Large intestine (tissue), 3 donors: ENCODE measurements around the gene AGFG1. TPM values are rescaled to one million over a fixed set of nuclear protein-coding genes. Genes with fewer than 3 reads are reported as not detected.

Source experiments
- DNase-seq, 2 donors: peaks; one replicate each; pipeline versions ENCODE4 v3.0.0 to v3.0.0-alpha.2; 2013
- H3K27ac ChIP-seq: one replicate; pipeline ENCODE4 v1.5.1; 2013; ENCODE audit warnings: low read length
- H3K27me3 ChIP-seq: 2 replicates; pipeline ENCODE4 v1.6.1; 2013; ENCODE audit warnings: low read length; ENCODE audit not compliant: control insufficient read depth, insufficient read depth
- H3K36me3 ChIP-seq: 2 replicates; pipeline ENCODE4 v1.6.1; 2013; ENCODE audit warnings: low read length; ENCODE audit not compliant: control insufficient read depth, insufficient read depth
- H3K4me1 ChIP-seq: one replicate; pipeline ENCODE4 v1.6.1; 2013; ENCODE audit warnings: low read length; ENCODE audit not compliant: control insufficient read depth, insufficient read depth
- H3K4me3 ChIP-seq: one replicate; pipeline ENCODE4 v1.5.1; 2013; ENCODE audit warnings: low read length
- H3K9me3 ChIP-seq: one replicate; pipeline ENCODE4 v1.6.1; 2013; ENCODE audit warnings: mild to moderate bottlenecking, low read depth, low read length, moderate library complexity; ENCODE audit not compliant: control insufficient read depth
- WGBS: methylation state at CpG from one replicate; pipeline ENCODE4 v1.1.5; 2013; ENCODE audit warnings: low lambda C conversion rate; ENCODE audit not compliant: insufficient coverage; 5-methylcytosine and 5-hydroxymethylcytosine counted together
- polyA plus RNA-seq: library from polyadenylated mRNA; unstranded; fragments of 120-200 nt; gene quantifications from one replicate; pipeline ENCODE4 v1.2.1, GENCODE V29; 2013

Gene AGFG1
- polyA plus RNA-seq, 1 donor = 113 TPM

DNA sequence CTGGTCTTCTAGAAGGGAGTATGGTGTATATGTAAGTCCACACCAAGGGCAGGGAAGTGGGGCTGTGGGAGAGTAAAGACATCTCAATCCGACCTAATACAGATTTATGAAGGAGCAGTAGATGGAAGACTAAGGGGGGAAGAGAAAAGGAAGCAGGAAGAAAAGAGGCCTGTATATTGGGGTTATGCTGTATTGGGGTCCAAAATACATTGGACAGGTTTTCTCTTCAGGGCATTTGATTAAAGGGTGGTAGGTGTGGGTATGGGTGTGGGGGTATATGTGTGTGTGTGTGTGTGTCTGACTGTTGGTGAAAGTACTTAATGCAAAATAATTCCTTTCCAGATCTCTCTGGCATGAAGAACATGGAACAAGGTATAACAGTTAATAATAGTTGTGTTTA is 93.1 kb downstream of the AGFG1 start:
- H3K4me3 ChIP-seq = no peak overlapping the region
- H3K4me1 ChIP-seq = no peaks in the 10 kb centered on the region
- H3K9me3 ChIP-seq = no peaks in the 10 kb centered on the region
- no peaks in the 10 kb centered on the region for H3K27me3 ChIP-seq
- WGBS = no CpG with 5 or more reads among the region's 1 CpG
- no peak overlapping the region for H3K27ac ChIP-seq
- no peak for DNase-seq
- peaks cover 2% of the 10 kb centered on the region for H3K36me3 ChIP-seq

DNA sequence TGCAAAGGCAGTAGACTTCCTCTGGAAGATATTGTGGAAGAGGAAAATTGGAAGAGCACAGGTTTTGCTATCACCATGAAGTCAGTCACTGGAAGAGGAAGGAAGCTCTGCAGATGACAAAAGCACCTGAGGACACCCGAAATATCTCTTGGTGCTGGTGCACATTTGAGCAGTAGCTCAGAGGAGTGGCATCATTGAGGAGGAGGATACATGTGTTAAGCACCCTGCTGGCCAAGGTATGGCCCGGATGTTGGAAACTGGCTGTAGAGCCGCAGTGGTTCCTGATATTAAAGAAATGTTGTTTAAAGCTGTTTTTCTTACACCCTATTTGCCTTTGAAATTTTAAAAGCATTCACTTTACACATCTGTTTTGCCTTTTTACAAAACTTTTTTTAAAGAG is 94.1 kb downstream of the AGFG1 start:
- WGBS = 100% methylated on average over 1 of the region's 3 CpGs
- H3K9me3 ChIP-seq = no peaks in the 10 kb centered on the region
- no peak overlapping the region for H3K27ac ChIP-seq
- no peaks in the 10 kb centered on the region for H3K27me3 ChIP-seq
- no peak overlapping the region for H3K4me3 ChIP-seq
- no peaks in the 10 kb centered on the region for H3K4me1 ChIP-seq
- DNase-seq = no peak
- H3K36me3 ChIP-seq = peaks cover 2% of the 10 kb centered on the region

DNA sequence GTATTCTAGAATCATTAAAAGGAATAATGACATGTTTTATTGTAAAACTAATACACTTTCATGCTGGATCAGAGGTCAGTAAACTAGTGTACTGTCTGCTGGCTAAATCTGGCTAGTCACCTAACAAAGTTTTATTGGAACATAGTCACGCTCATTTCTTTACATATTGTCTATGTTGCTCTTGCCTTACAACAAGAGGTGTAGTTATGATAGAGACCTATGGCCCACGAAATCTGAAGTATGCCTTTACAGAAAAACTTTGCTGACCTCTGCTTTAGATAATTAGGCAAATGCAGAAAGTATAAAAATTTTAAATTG is 96.9 kb downstream of the AGFG1 start:
- Histone ChIP-seq H3K4me3 (no peak overlapping the region), H3K36me3 (peaks cover 2% of the 10 kb centered on the region), H3K4me1 (no peaks in the 10 kb centered on the region), H3K27me3 (no peaks in the 10 kb centered on the region), H3K9me3 (no peaks in the 10 kb centered on the region), H3K27ac (no peak overlapping the region)
- DNase-seq = no peak
- no CpG with 5 or more reads among the region's 2 CpGs for WGBS

DNA sequence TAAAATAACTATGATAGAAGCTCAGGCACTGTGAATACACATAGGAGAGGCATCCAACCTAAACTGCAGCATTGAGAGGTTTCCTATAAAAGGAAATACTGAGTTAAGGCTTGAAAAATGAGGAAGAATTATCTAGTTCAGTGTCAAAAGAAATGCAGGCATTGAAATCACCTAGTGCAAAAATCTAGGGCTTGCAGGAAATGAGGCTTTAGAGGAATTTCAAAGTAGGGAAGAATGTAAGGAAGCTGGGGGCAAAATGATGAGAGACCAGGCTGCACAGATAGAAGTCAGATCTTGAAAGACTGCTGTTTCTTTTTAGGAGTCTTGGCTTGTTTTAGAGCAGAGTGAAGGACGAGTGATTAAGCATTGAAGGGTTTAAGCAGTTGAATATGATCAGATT is 98.7 kb downstream of the AGFG1 start:
- H3K27ac ChIP-seq = no peak overlapping the region
- DNase-seq = no peak
- H3K27me3 ChIP-seq = no peaks in the 10 kb centered on the region
- H3K36me3 ChIP-seq = peaks cover 2% of the 10 kb centered on the region
- 43% methylated on average over 1 of the region's 1 CpG for WGBS
- no peaks in the 10 kb centered on the region for H3K4me1 ChIP-seq
- no peak overlapping the region for H3K4me3 ChIP-seq
- H3K9me3 ChIP-seq = no peaks in the 10 kb centered on the region

DNA sequence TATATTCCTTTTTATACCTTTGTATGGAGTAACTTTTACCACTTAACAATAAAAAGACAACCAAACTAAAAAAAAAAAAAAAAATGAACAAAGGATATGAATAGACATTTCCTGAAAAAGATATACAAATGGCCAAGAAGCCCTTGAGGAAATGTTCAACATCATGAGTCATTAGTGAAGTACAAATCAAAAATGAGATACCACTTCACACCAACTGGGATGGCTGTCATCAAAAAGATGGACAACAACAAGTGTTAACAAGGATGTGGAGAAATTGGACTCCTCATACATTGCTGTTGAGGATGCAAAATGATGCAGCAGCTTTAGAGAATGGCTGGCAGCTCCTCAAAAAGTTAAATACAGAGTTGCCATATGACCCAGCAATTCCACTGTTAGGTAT is 104.2 kb downstream of the AGFG1 start:
- DNase-seq = no peak
- H3K27ac ChIP-seq = no peak overlapping the region
- no peaks in the 10 kb centered on the region for H3K9me3 ChIP-seq
- H3K36me3 ChIP-seq = no peaks in the 10 kb centered on the region
- no peak overlapping the region for H3K4me3 ChIP-seq
- H3K4me1 ChIP-seq = no peaks in the 10 kb centered on the region
- no peaks in the 10 kb centered on the region for H3K27me3 ChIP-seq

DNA sequence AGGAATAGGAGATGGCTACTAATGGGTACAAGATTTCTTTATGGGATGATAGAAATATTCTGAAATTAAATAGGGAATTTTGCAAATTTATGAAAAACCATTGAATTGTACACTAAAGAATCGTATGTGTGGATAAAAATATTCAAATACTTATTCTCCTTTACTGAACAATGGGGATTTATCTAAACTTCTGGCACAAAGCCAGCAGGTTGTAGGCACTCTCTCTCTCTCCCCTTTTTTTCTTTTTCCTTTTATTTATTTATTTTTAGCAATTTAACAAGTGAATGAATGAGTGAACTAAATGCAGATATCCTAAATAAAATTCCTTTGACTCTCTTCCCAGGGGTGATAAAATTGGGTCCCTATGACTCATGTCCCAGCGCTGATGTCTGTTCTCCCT is 104.9 kb downstream of the AGFG1 start:
- 56% methylated on average over 1 of the region's 2 CpGs for WGBS
- no peak overlapping the region for H3K27ac ChIP-seq
- DNase-seq = no peak

DNA sequence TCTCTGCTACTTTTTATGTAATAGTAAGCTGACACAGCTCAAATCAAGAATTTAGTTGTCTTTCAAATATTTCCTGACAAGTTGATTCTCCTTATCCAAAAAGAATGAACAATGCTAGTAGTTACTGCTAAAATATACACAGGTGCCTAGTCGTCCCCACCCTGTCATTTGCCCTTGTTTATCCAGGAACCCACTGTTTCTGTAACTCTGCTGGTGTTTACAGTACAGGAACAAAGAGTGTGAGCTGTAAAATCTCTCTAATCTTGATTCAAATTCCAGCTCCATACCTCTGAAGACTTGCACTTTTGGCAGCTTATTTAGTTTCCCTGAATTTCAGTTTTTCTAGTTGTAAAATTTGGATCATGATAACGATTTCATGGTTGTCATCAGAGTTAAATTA is 105.6 kb downstream of the AGFG1 start:
- Histone ChIP-seq H3K9me3 (peaks cover 4% of the 10 kb centered on the region), H3K4me3 (no peak overlapping the region), H3K27me3 (no peaks in the 10 kb centered on the region), H3K27ac (no peak overlapping the region), H3K36me3 (no peaks in the 10 kb centered on the region), H3K4me1 (no peaks in the 10 kb centered on the region)
- 17% methylated on average over 1 of the region's 2 CpGs for WGBS
- no peak for DNase-seq

More for the DNA sequence above, 104.9 kb downstream of the AGFG1 start:
- Histone ChIP-seq H3K27me3 (no peaks in the 10 kb centered on the region), H3K9me3 (no peaks in the 10 kb centered on the region), H3K4me3 (no peak overlapping the region), H3K36me3 (no peaks in the 10 kb centered on the region), H3K4me1 (no peaks in the 10 kb centered on the region)

DNA sequence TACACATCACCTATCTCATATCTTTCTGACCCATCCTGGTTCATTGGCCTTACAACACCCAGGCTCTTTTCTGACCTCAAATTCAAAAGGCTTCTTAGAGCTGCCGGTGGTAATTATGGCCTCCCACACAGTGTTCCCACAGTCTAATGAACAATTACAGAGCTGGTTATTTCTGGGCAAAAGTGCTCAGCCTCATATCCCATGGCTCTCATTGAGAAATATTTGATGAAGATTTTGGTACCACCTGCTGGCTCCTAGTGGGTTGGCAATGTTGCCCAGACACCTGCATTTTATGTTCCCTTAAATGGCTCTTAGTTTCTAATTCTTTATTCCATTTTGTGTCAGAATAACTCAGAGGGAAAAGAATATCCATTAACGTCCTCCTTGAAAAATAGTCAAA is 106.7 kb downstream of the AGFG1 start:
- no CpG with 5 or more reads among the region's 2 CpGs for WGBS
- Histone ChIP-seq H3K4me1 (no peaks in the 10 kb centered on the region), H3K9me3 (peaks cover 6% of the 10 kb centered on the region), H3K27ac (no peak overlapping the region), H3K27me3 (no peaks in the 10 kb centered on the region), H3K4me3 (no peak overlapping the region), H3K36me3 (no peaks in the 10 kb centered on the region)
- no peak for DNase-seq

DNA sequence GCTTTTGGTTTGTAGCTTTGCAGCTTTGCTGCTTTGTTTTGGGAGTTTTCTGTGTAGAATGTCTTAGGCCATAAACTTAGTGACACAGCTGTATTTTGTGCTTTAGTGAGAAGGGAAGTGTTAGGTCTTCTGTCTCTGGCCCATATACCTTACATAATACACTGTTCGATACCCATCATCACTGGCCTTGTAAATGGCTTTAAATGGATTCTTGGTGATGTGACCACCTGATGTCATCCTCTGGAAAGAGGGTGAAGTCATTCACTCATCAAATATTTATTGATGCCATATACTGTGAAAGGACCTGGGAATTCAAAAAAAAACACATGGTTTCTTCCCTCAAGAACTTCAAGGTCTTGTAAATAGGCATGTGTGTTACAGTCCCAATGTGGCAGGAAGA is 107.8 kb downstream of the AGFG1 start:
- Histone ChIP-seq H3K36me3 (no peaks in the 10 kb centered on the region), H3K27ac (no peak overlapping the region), H3K4me3 (no peak overlapping the region), H3K27me3 (no peaks in the 10 kb centered on the region), H3K9me3 (peaks cover 6% of the 10 kb centered on the region), H3K4me1 (no peaks in the 10 kb centered on the region)
- WGBS = no CpG with 5 or more reads among the region's 1 CpG
- no peak for DNase-seq

DNA sequence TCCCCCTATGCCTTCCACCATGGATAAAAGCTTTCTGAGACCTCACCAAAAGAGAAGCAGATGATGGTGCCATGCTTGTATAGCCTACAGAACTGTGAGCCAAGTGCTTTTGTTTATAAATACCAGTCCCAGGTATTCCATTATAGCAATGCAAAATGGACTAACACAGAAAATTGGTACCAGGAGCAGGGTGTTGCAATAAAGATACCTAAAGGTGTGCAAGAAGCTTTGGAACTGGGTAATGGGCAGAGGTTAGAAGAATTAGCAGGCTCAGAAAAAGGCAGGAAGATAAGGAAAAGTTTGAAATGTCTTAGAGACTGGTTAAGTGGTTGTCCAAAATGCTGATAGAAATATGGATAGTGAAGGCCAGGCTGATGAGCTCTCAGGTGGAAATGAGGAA is 110.4 kb downstream of the AGFG1 start:
- H3K4me3 ChIP-seq = no peak overlapping the region
- no peaks in the 10 kb centered on the region for H3K4me1 ChIP-seq
- DNase-seq = no peak
- no peak overlapping the region for H3K27ac ChIP-seq
- H3K27me3 ChIP-seq = no peaks in the 10 kb centered on the region
- peaks cover 6% of the 10 kb centered on the region for H3K9me3 ChIP-seq
- H3K36me3 ChIP-seq = no peaks in the 10 kb centered on the region

DNA sequence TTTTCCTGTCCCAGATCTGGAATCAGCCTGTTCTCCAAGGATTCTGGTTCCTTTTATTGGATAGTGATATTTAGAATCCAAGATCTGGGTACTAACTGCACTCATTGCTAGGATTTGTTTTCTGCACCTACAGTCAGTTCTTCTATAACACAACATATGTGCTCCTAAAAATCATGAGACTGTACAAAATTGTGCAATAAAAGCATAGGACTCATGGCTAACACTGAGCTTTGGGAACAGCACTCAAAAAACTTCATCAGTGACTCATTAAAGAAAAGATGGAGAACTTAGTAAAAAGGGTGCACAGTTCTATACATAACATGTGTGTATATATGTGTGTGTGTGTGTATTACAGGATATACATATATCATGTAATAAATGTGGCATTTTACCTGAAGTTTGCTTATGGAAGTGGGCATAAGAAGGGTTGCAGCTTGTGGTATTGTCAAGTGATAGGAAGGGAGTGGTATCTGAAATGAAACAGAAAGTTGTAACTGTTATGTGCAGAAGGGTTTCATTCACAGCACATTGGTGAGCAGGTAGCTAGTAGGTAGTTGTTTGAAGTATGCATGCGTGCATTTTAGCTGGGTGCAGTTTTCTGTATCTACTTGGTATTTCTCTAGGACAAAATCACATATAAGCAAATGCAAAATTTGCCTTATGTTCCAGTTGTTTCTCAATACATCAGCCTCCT is 120.9 kb downstream of the AGFG1 start:
- WGBS = no CpG with 5 or more reads among the region's 1 CpG
- no peak for DNase-seq

More for the DNA sequence above, 120.9 kb downstream of the AGFG1 start:
- no peak overlapping the region for H3K27ac ChIP-seq
- H3K27me3 ChIP-seq = no peaks in the 10 kb centered on the region
- no peaks in the 10 kb centered on the region for H3K36me3 ChIP-seq
- H3K4me3 ChIP-seq = no peak overlapping the region
- H3K4me1 ChIP-seq = no peaks in the 10 kb centered on the region
- peaks cover 4% of the 10 kb centered on the region for H3K9me3 ChIP-seq
